Loucy (cell line): Measurements from ENCODE around the gene PET100.
A peak's percentile ranks its signal among the peaks of the same experiment; 100 is the strongest.

Source experiments
- H2AFZ ChIP-seq: fragments of 200-600 bp; sonication (generic); 2 replicates; pipeline ENCODE4 v1.6.0; 2016; ENCODE audit warnings: antibody characterized with exemption, mild to moderate bottlenecking, low read length, moderate library complexity
- H3F3A ChIP-seq: fragments of 200-600 bp; 2 replicates; pipeline ENCODE4 v1.6.0; 2016; ENCODE audit warnings: antibody characterized with exemption, low read depth, mild to moderate bottlenecking
- H3K27me3 ChIP-seq: fragments of 200-600 bp; sonication (generic); 2 replicates; pipeline ENCODE4 v1.6.1; 2014; ENCODE audit warnings: low read length, mild to moderate bottlenecking; ENCODE audit not compliant: insufficient read depth, poor library complexity, severe bottlenecking
- H3K36me3 ChIP-seq: fragments of 200-600 bp; sonication (generic); 2 replicates; pipeline ENCODE4 v1.6.1; 2016; ENCODE audit warnings: low read length; ENCODE audit not compliant: insufficient read depth
- H3K4me1 ChIP-seq: fragments of 200-600 bp; sonication (generic); 2 replicates; pipeline ENCODE4 v1.5.1; 2014; ENCODE audit warnings: low read length, mild to moderate bottlenecking; ENCODE audit not compliant: insufficient read depth, poor library complexity, severe bottlenecking
- H3K4me2 ChIP-seq: fragments of 200-600 bp; sonication (generic); 2 replicates; pipeline ENCODE4 v1.6.0; 2014; ENCODE audit warnings: antibody characterized with exemption, low read length, low read depth, mild to moderate bottlenecking; ENCODE audit not compliant: poor library complexity, severe bottlenecking
- H3K4me3 ChIP-seq: fragments of 200-600 bp; sonication (generic); 2 replicates; pipeline ENCODE4 v1.5.1; 2014; ENCODE audit warnings: low read length, mild to moderate bottlenecking, mixed read lengths; ENCODE audit not compliant: poor library complexity, severe bottlenecking
- H3K79me2 ChIP-seq: fragments of 200-600 bp; sonication (generic); 2 replicates; pipeline ENCODE4 v1.6.1; 2014; ENCODE audit warnings: low read length; ENCODE audit not compliant: insufficient read depth
- H3K9ac ChIP-seq: fragments of 200-600 bp; sonication (generic); 2 replicates; pipeline ENCODE4 v1.6.0; 2014; ENCODE audit warnings: mild to moderate bottlenecking, low read depth, low read length, moderate library complexity; ENCODE audit not compliant: poor library complexity, severe bottlenecking
- H3K9me2 ChIP-seq: fragments of 200-600 bp; sonication (generic); replicated peaks from 2 replicates; pipeline ENCODE4 v1.6.1; 2016; ENCODE audit warnings: low read depth, low read length, mixed read lengths
- H3K9me3 ChIP-seq: fragments of 200-600 bp; sonication (generic); 2 replicates; pipeline ENCODE4 v1.6.1; 2014; ENCODE audit warnings: mild to moderate bottlenecking, antibody characterized with exemption, low read length, low read depth; ENCODE audit not compliant: insufficient read depth
- H4K20me1 ChIP-seq: fragments of 200-600 bp; sonication (generic); 2 replicates; pipeline ENCODE4 v1.6.0; 2014; ENCODE audit warnings: antibody characterized with exemption, low read length, mild to moderate bottlenecking; ENCODE audit not compliant: insufficient read depth, poor library complexity, severe bottlenecking
- CTCF ChIP-seq: fragments of 200-600 bp; sonication (generic); conservative IDR thresholded peaks from 2 replicates; pipeline ENCODE4 v1.5.1; 2014; ENCODE audit warnings: mild to moderate bottlenecking, antibody characterized with exemption, low read length
- EZH2phosphoT487 ChIP-seq: fragments of 200-600 bp; IDR thresholded peaks from 2 replicates; pipeline ENCODE4 v1.6.1; 2018; ENCODE audit warnings: antibody characterized with exemption, mild to moderate bottlenecking, moderate library complexity, borderline replicate concordance

Gene PET100

GRCh38 chr19:7655581-7655980 lies 26.0 kb downstream of the PET100 start:
- Histone ChIP-seq H3K27me3 (no peaks in the 10 kb centered on the region), H3K9ac (no peak overlapping the region), H3K4me1 (peaks cover 4% of the 10 kb centered on the region), H3K79me2 (no peaks in the 10 kb centered on the region), H3K9me2 (no peaks in the 10 kb centered on the region), H3K4me3 (no peak overlapping the region), H3K36me3 (no peaks in the 10 kb centered on the region), H3K4me2 (no peak overlapping the region), H4K20me1 (no peaks in the 10 kb centered on the region), H2AFZ (no peak overlapping the region), H3F3A (no peaks in the 10 kb centered on the region), H3K9me3 (no peaks in the 10 kb centered on the region)
- TF ChIP-seq CTCF = no peak
- TF ChIP-seq EZH2phosphoT487 = no peak

GRCh38 chr19:7657131-7657751 lies 27.6 kb downstream of the PET100 start:
- H3F3A ChIP-seq = no peaks in the 10 kb centered on the region
- H3K4me3 ChIP-seq = no peak overlapping the region
- H2AFZ ChIP-seq = peak overlapping the region; percentile 83; the same call in 1 of the 2 replicates
- no peak for TF ChIP-seq EZH2phosphoT487
- TF ChIP-seq CTCF = no peak
- H3K36me3 ChIP-seq = no peaks in the 10 kb centered on the region
- no peaks in the 10 kb centered on the region for H3K9me2 ChIP-seq
- H3K4me2 ChIP-seq = no peak overlapping the region
- no peaks in the 10 kb centered on the region for H3K79me2 ChIP-seq
- no peaks in the 10 kb centered on the region for H3K27me3 ChIP-seq
- no peaks in the 10 kb centered on the region for H4K20me1 ChIP-seq
- H3K9ac ChIP-seq = no peak overlapping the region
- no peaks in the 10 kb centered on the region for H3K9me3 ChIP-seq
- peaks cover 2% of the 10 kb centered on the region for H3K4me1 ChIP-seq

- no peak overlapping the region for H3K4me2 ChIP-seq
- H3K9ac ChIP-seq = no peak overlapping the region
- H3F3A ChIP-seq = no peaks in the 10 kb centered on the region
- H3K9me3 ChIP-seq = no peaks in the 10 kb centered on the region
- no peaks in the 10 kb centered on the region for H4K20me1 ChIP-seq
- H3K79me2 ChIP-seq = no peaks in the 10 kb centered on the region
- no peak overlapping the region for H3K4me3 ChIP-seq
- H3K4me1 ChIP-seq = no peaks in the 10 kb centered on the region
- H3K36me3 ChIP-seq = no peaks in the 10 kb centered on the region
- no peaks in the 10 kb centered on the region for H3K9me2 ChIP-seq
- H2AFZ ChIP-seq = no peak overlapping the region
- no peak for TF ChIP-seq EZH2phosphoT487
- no peak for TF ChIP-seq CTCF
- no peaks in the 10 kb centered on the region for H3K27me3 ChIP-seq
Observed at GRCh38 chr19:7658219-7658686, 28.7 kb downstream of the PET100 start.
